GM12878 (cell line): ENCODE results near the gene MRTFA. TPM values are rescaled to one million over a fixed set of nuclear protein-coding genes. Genes with fewer than 3 reads are reported as not detected.

Source experiments
- FOS ChIP-seq: IDR thresholded peaks from 3 replicates; pipeline ENCODE4 v1.6.1; 2011; ENCODE audit warnings: borderline replicate concordance; ENCODE audit not compliant: insufficient read length; ENCODE audit errors: extremely low read depth
- FOXM1 ChIP-seq: IDR thresholded peaks from 2 replicates; pipeline ENCODE4 v1.6.1; 2012; ENCODE audit warnings: low read depth, mild to moderate bottlenecking, inconsistent platforms, low read length, moderate library complexity
- MTA3 ChIP-seq: IDR thresholded peaks from 2 replicates; pipeline ENCODE4 v1.6.1; 2012; ENCODE audit warnings: low read length, inconsistent platforms, borderline replicate concordance
- NFXL1 ChIP-seq: fragments of 450-650 bp; IDR thresholded peaks from 2 replicates; pipeline ENCODE4 v1.6.1; 2017; ENCODE audit warnings: antibody characterized with exemption, mild to moderate bottlenecking, borderline replicate concordance
- NFYA ChIP-seq: IDR thresholded peaks from 2 replicates; pipeline ENCODE4 v1.6.1; 2011; ENCODE audit warnings: low read depth, mild to moderate bottlenecking, low read length, improper control_type of control experiment, borderline replicate concordance
- REST ChIP-seq: IDR thresholded peaks from 2 replicates; pipeline ENCODE4 v1.6.1; 2012; ENCODE audit warnings: mild to moderate bottlenecking, low read depth, low read length
- SMAD1 ChIP-seq: fragments of 450-650 bp; IDR thresholded peaks from 2 replicates; pipeline ENCODE4 v1.6.1; 2018; ENCODE audit warnings: mild to moderate bottlenecking, low read depth; ENCODE audit not compliant: partially characterized antibody
- SRF ChIP-seq, 2 experiments: IDR thresholded peaks; 2 replicates each; pipeline ENCODE4 v1.6.1; 2011; ENCODE audit warnings: low read depth in 2 of 2, low read length in 2 of 2, mild to moderate bottlenecking in 1 of 2, moderate library complexity in 1 of 2
- TCF3 ChIP-seq: IDR thresholded peaks from 2 replicates; pipeline ENCODE4 v1.6.1; 2012; ENCODE audit warnings: low read depth, mild to moderate bottlenecking, low read length, borderline replicate concordance; ENCODE audit not compliant: insufficient read depth
- ZBTB11 ChIP-seq: fragments of 450-650 bp; formaldehyde crosslinking; IDR thresholded peaks from 2 replicates; pipeline ENCODE4 v1.5.0; 2022; ENCODE audit warnings: mild to moderate bottlenecking, missing genetic modification characterization
- polyA plus RNA-seq, 11 experiments: library from polyadenylated mRNA; depleted of rRNA in 4 of 11; unstranded in 6 of 11; stranded (reverse) in 5 of 11; fragments of >200 nt; fragmentation: Nextera tagmentation in 4 of 11; fragmentation: Illumina TruSeq in 1 of 11; extraction: Ambion mirVana in 4 of 11; extraction: Trizol in 1 of 11; gene quantifications; 1 replicate in 1 of 11; 2 replicates in 10 of 11; pipeline versions ENCODE4 v1.2.1 to v1.2.3, GENCODE V29; 2011 to 2016; ENCODE audit warnings: inconsistent platforms in 2 of 11, missing spikeins in 2 of 11, low read depth in 1 of 11
- total RNA-seq, 4 experiments: library from RNA; depleted of rRNA in 3 of 4; stranded (reverse); fragments of >200 nt in 3 of 4; fragmentation: Illumina TruSeq in 1 of 4; extraction: Trizol in 1 of 4; gene quantifications; 2 replicates each; pipeline versions ENCODE4 v1.2.1 to v1.2.3, GENCODE V29; 2013 to 2021

MRTFA gene
- total and polyA plus RNA-seq, 10 of the 15 experiments (the other 5 are each of a cell fraction or from before 2014, with no cell fraction given) = 2.0 to 63.9 (median 17.9) TPM

GRCh38 chr22:40506762-40507161 is 129.8 kb downstream of the MRTFA start (continued):
- TF ChIP-seq REST (no peak), FOS (no peak), NFYA (no peak), SRF (IDR thresholded peaks at IDR 0.05; ENCODE audit: low read depth in 2 of 2, low read length in 2 of 2) (no peak), FOXM1 (no peak), SMAD1 (no peak), MTA3 (no peak), TCF3 (no peak), ZBTB11 (CRISPR knock-in tag) (no peak), NFXL1 (no peak)
